Gastroesophageal sphincter (tissue), 3 donors: ENCODE data around the gene FCER2.

ENCODE experiments used
- POLR2A ChIP-seq, 2 donors: fragments of 450-650 bp; IDR thresholded peaks; one replicate each; pipeline ENCODE4 v1.6.1; 2017; ENCODE audit warnings: antibody characterized with exemption in 2 of 2, mild to moderate bottlenecking in 2 of 2, moderate library complexity in 1 of 2
- POLR2AphosphoS5 ChIP-seq: sonication (generic); formaldehyde crosslinking; IDR thresholded peaks from one replicate; pipeline ENCODE4 v1.6.1; 2017; ENCODE audit warnings: antibody characterized with exemption
- TF ChIP-seq, protein P1 (sequence below), 4 experiments: fragments of 200-600 bp in 2 of 4; fragments of 450-650 bp in 2 of 4; sonication (generic) in 1 of 4; IDR thresholded peaks; one replicate each; pipeline ENCODE4 v1.5.1; 2017 to 2019; ENCODE audit warnings: antibody characterized with exemption in 4 of 4, mild to moderate bottlenecking in 2 of 4, moderate library complexity in 2 of 4

DNA sequence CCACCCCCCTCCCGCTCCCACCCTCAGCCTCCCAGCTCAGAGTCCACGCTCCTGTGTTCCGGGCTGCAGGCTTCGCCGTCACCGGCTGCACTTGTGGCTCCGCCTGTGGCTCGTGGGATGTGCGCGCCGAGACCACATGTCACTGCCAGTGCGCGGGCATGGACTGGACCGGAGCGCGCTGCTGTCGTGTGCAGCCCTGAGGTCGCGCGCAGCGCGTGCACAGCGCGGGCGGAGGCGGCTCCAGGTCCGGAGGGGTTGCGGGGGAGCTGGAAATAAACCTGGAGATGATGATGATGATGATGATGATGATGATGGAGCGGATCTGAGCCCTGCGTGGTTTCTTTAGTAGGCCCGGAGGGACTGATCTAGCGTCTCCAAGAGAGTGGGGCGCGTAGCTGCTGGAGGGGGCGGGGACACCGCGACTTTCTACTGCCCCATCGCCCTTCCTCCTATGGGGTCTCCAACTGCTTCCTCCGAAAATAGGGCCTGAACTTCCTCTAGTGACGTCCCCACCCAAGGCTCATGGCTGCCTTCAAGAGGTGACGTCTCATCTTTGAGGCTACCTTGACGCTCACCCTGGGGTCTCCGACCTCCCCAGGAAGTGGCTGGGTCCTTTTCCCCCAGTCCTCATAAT lies 31.7 kb downstream of the FCER2 start:
- TF ChIP-seq, protein P1, sequence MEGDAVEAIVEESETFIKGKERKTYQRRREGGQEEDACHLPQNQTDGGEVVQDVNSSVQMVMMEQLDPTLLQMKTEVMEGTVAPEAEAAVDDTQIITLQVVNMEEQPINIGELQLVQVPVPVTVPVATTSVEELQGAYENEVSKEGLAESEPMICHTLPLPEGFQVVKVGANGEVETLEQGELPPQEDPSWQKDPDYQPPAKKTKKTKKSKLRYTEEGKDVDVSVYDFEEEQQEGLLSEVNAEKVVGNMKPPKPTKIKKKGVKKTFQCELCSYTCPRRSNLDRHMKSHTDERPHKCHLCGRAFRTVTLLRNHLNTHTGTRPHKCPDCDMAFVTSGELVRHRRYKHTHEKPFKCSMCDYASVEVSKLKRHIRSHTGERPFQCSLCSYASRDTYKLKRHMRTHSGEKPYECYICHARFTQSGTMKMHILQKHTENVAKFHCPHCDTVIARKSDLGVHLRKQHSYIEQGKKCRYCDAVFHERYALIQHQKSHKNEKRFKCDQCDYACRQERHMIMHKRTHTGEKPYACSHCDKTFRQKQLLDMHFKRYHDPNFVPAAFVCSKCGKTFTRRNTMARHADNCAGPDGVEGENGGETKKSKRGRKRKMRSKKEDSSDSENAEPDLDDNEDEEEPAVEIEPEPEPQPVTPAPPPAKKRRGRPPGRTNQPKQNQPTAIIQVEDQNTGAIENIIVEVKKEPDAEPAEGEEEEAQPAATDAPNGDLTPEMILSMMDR (IDR thresholded peaks at IDR 0.05), result no peak
- TF ChIP-seq POLR2AphosphoS5 (no peak), POLR2A (IDR thresholded peaks at IDR 0.05) (no peak)
